HL-60 (cell line): ENCODE measurements around the gene KIF15.

Source experiments
- REST ChIP-seq: IDR thresholded peaks from 2 replicates; pipeline ENCODE4 v1.6.1; 2012; ENCODE audit warnings: low read depth; ENCODE audit not compliant: insufficient replicate concordance
- TF ChIP-seq, protein P1 (sequence below): IDR thresholded peaks from one replicate; pipeline ENCODE4 v1.5.1; 2011; ENCODE audit warnings: low read length, control low read depth, inconsistent platforms; ENCODE audit not compliant: insufficient read depth

DNA sequence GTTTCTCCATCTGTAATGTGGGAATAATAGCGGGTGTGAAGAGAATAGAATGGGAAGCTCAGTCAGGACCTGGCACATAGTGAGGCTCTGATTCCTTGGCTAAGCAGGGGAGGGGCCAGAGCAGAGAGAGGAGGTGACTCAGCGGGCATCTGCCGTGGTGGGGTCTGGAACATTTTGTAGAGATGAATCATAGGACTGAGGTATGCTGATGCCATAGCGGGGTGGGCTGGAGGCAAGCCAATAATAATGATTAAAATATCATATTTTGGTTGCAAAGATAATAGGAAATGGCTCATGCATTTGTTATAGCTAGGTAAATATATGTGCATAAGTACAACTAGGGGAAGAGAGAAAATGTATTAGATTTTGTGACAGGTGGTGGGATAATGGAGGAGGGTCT lies 124.0 kb downstream of the KIF15 start:
- TF ChIP-seq, protein P1, sequence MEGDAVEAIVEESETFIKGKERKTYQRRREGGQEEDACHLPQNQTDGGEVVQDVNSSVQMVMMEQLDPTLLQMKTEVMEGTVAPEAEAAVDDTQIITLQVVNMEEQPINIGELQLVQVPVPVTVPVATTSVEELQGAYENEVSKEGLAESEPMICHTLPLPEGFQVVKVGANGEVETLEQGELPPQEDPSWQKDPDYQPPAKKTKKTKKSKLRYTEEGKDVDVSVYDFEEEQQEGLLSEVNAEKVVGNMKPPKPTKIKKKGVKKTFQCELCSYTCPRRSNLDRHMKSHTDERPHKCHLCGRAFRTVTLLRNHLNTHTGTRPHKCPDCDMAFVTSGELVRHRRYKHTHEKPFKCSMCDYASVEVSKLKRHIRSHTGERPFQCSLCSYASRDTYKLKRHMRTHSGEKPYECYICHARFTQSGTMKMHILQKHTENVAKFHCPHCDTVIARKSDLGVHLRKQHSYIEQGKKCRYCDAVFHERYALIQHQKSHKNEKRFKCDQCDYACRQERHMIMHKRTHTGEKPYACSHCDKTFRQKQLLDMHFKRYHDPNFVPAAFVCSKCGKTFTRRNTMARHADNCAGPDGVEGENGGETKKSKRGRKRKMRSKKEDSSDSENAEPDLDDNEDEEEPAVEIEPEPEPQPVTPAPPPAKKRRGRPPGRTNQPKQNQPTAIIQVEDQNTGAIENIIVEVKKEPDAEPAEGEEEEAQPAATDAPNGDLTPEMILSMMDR = no peak
- TF ChIP-seq REST = no peak
